GM13976 (cell line): ENCODE data around the gene CYP46A1.

Source experiments
- DNase-seq: peaks from one replicate; pipeline ENCODE4 v3.0.0; 2012; ENCODE audit warnings: low spot score
- CTCF ChIP-seq: IDR thresholded peaks from 2 replicates; pipeline ENCODE4 v1.5.1; 2012; ENCODE audit warnings: borderline replicate concordance, mild to moderate bottlenecking; ENCODE audit not compliant: insufficient read depth; ENCODE audit errors: extremely low read depth, missing control alignments, control extremely low read depth
- in situ Hi-C: fragments of 300-500 bp; cut with MboI; formaldehyde crosslinking; loops from one replicate; pipeline ENCODE4 v1.12.0; 2022; ENCODE audit warnings: low sequenced_read_pairs, mixed read lengths, inconsistent platforms; ENCODE audit not compliant: unreplicated experiment

CYP46A1 gene

GRCh38 chr14:99673305-99674063 is 10.6 kb upstream of the CYP46A1 start:
- DNase-seq, result no peak
- TF ChIP-seq CTCF, result no peak
- in situ Hi-C loops, result no loop called here

GRCh38 chr14:99674064-99674650 is 9.9 kb upstream of the CYP46A1 start:
- no peak for TF ChIP-seq CTCF
- no peak for DNase-seq
- in situ Hi-C loops, result no loop called here

GRCh38 chr14:99674776-99675381 is 9.2 kb upstream of the CYP46A1 start:
- no peak for DNase-seq
- in situ Hi-C loops, result no loop called here
- no peak for TF ChIP-seq CTCF

- in situ Hi-C loops, result no loop called here
- no peak for DNase-seq
- TF ChIP-seq CTCF, result no peak
These were observed 8.7 kb upstream of the CYP46A1 start for GRCh38 chr14:99675382-99675835.

- TF ChIP-seq CTCF, result no peak
- no peak for DNase-seq
- in situ Hi-C loops, result no loop called here
These were observed 8.1 kb upstream of the CYP46A1 start for GRCh38 chr14:99675951-99676350.

GRCh38 chr14:99676657-99677056 is 7.4 kb upstream of the CYP46A1 start:
- no peak for TF ChIP-seq CTCF
- in situ Hi-C loops, result no loop called here
- DNase-seq, result no peak
